ENCODE data around the gene SPATA20. TPM values are rescaled to one million over a fixed set of nuclear protein-coding genes. Genes with fewer than 3 reads are reported as not detected.

Gene SPATA20
- total and polyA plus RNA-seq, 2 of the 4 experiments (the other 2 are of a cell fraction): 17.0 to 35.0 TPM

DNA sequence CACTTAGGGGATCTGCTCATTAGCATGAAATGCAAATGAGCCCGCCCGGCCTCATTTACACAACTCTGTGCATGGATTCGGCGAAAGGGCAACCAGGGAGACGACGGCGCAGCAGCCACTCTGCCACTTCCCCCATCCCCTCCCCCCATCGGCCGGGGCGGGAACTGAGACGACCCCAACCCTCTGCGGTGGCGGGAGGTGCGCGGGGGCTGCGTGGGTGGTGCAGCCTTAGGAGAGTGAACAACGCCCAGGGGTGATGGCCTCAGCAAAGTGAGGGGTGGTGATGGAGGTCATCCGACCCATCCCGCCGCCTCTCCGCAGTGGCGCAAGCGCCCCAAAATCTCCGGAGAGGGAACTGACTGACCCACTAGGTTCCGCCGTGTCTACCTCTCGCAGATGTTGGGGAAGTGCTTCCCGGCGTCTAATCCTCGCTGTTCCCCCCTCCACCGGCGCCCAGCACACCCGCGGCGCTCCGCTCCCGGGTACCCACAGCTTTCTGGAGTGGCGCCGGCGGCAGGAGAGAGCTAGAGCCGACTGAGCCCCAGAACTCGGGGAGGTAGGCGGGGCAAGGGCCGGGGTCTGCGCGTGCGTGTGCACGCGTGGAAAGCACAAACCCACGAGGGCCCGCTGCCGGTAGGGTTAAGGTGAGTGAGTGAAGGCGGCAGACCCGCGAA is 12.1 kb downstream of the SPATA20 start:
- intact Hi-C loops (cut with micrococcal nuclease): no loop called here
- 0 out of 2 replicates have a peak, but pooled peaks cover 5% of the 10 kb centered on the region for H3K9me1 ChIP-seq (ENCODE audit: insufficient read depth, low read length)
- DNase-seq: no peak
- H2BK15ac ChIP-seq (ENCODE audit: low read depth, low read length): no peak overlapping the region
- H2BK120ac ChIP-seq (ENCODE audit: low read depth, low read length): no peak overlapping the region
- peaks cover 2% of the 10 kb centered on the region; the same call in 1 of the 2 replicates for H4K20me1 ChIP-seq (ENCODE audit: insufficient read depth, low read length)
- TF ChIP-seq NFE2L2 (IDR thresholded peaks at IDR 0.05; ENCODE audit: low read depth, low read length) (no peak), MAFK (IDR thresholded peaks at IDR 0.05; ENCODE audit: low read depth, low read length) (no peak), RFX5 (IDR thresholded peaks at IDR 0.05; ENCODE audit: low read depth, low read length) (no peak), MAZ (IDR thresholded peaks at IDR 0.05; ENCODE audit: borderline replicate concordance, low read depth, low read length) (no peak), MXI1 (IDR thresholded peaks at IDR 0.05; ENCODE audit: borderline replicate concordance, low read depth, low read length) (no peak), CHD1 (IDR thresholded peaks at IDR 0.05; ENCODE audit: low read depth, low read length) (no peak), ELK1 (IDR thresholded peaks at IDR 0.05; ENCODE audit: borderline replicate concordance, low read depth, low read length) (no peak), RCOR1 (IDR thresholded peaks at IDR 0.05; ENCODE audit: insufficient replicate concordance, low read length) (no peak), POLR2A (IDR thresholded peaks at IDR 0.05; ENCODE audit: low read depth, low read length) (no peak), SMC3 (IDR thresholded peaks at IDR 0.05; ENCODE audit: low read depth, low read length) (no peak), USF2 (IDR thresholded peaks at IDR 0.05; ENCODE audit: low read depth, low read length) (no peak), FOS (IDR thresholded peaks at IDR 0.05; ENCODE audit: low read depth, low read length) (no peak), CEBPB (IDR thresholded peaks at IDR 0.05; ENCODE audit: low read depth, low read length) (no peak)
- TF ChIP-seq, protein P1, sequence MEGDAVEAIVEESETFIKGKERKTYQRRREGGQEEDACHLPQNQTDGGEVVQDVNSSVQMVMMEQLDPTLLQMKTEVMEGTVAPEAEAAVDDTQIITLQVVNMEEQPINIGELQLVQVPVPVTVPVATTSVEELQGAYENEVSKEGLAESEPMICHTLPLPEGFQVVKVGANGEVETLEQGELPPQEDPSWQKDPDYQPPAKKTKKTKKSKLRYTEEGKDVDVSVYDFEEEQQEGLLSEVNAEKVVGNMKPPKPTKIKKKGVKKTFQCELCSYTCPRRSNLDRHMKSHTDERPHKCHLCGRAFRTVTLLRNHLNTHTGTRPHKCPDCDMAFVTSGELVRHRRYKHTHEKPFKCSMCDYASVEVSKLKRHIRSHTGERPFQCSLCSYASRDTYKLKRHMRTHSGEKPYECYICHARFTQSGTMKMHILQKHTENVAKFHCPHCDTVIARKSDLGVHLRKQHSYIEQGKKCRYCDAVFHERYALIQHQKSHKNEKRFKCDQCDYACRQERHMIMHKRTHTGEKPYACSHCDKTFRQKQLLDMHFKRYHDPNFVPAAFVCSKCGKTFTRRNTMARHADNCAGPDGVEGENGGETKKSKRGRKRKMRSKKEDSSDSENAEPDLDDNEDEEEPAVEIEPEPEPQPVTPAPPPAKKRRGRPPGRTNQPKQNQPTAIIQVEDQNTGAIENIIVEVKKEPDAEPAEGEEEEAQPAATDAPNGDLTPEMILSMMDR (conservative IDR thresholded peaks at IDR 0.05; ENCODE audit: low read depth, low read length): no peak
- H3K56ac ChIP-seq (ENCODE audit: extremely low read depth, insufficient read depth, low read length): no peak overlapping the region
- no peak overlapping the region for H4K91ac ChIP-seq (ENCODE audit: insufficient read depth, low read depth, low read length)
- H3K4me1 ChIP-seq (ENCODE audit: control insufficient read depth, insufficient read depth, low read length): peaks cover 5% of the 10 kb centered on the region; the same call in 1 of the 2 replicates
- H3K4me3 ChIP-seq (ENCODE audit: insufficient read depth, low read depth, low read length): no peak overlapping the region
- H2BK5ac ChIP-seq (ENCODE audit: low read depth, low read length, poor library complexity, severe bottlenecking): no peak overlapping the region
- WGBS, 2 experiments (ENCODE audit: extremely low coverage in 2 of 2, insufficient read length in 1 of 2): 20% methylated on average over 2 of the region's 55 CpGs; no CpG with 5 or more reads in 1 of the 2 experiments
- no peak overlapping the region for H2BK20ac ChIP-seq (ENCODE audit: low read depth, low read length)
- H3K23ac ChIP-seq (ENCODE audit: low read depth, low read length): no peak overlapping the region
- H2AFZ ChIP-seq (replicated peaks; ENCODE audit: low read length, poor library complexity): peak overlapping the region; percentile 75
- in situ Hi-C loops (cut with MboI; ENCODE audit: low sequenced_read_pairs): no loop called here
- H3K27ac ChIP-seq (ENCODE audit: insufficient read depth, low read length): no peak overlapping the region
- no peak overlapping the region for H3K14ac ChIP-seq (replicated peaks; ENCODE audit: low read depth, low read length)
- no peak overlapping the region for H3K18ac ChIP-seq (ENCODE audit: low read depth, low read length)
- H3K27me3 ChIP-seq (ENCODE audit: control insufficient read depth, insufficient read depth, low read length): peaks cover 60% of the 10 kb centered on the region
- no peak overlapping the region for H4K8ac ChIP-seq (ENCODE audit: low read depth in 2 of 2, low read length in 2 of 2)
- dilution Hi-C loops (cut with HindIII; ENCODE audit: low sequenced_read_pairs, unreplicated experiment): no loop called here
- no peak overlapping the region for H3K4ac ChIP-seq (ENCODE audit: low read depth, low read length)
- no peak for ATAC-seq (ENCODE audit: low read depth)
- no TSS peak for BruUV-seq (replicated peaks)
- peak overlapping the region; percentile 82 for H2AK9ac ChIP-seq (replicated peaks; ENCODE audit: low read depth, low read length, poor library complexity)
- H3K4me2 ChIP-seq (ENCODE audit: low read depth, low read length): peak overlapping the region; percentile 68; the same call in 1 of the 2 replicates
- no peaks in the 10 kb centered on the region for H3K79me1 ChIP-seq (ENCODE audit: low read depth in 1 of 2, low read length in 2 of 2)
- no peak overlapping the region for H3K9ac ChIP-seq (ENCODE audit: low read depth, low read length)
- no peak overlapping the region for H4K5ac ChIP-seq (ENCODE audit: low read depth, low read length)
- no peaks in the 10 kb centered on the region for H3K9me3 ChIP-seq (ENCODE audit: control insufficient read depth, insufficient read depth, low read length)
- CTCF ChIA-PET: interaction anchor here (1.1 kb wide), 1 partner anchor 136 kb away, joined by 6 read pairs; no protein-coding TSS in a partner anchor
- POLR2A ChIA-PET (ENCODE audit: unreplicated experiment): no interaction called here
- H2AK5ac ChIP-seq (ENCODE audit: low read depth, low read length): no peak overlapping the region
- peaks cover 9% of the 10 kb centered on the region; the same call in 1 of the 2 replicates for H3K36me3 ChIP-seq (ENCODE audit: control insufficient read depth, insufficient read depth, low read length)
